HepG2 (cell line): ENCODE results near the gene ECHS1.

Experiments used
- BORCS8-MEF2B ChIP-seq: sonication (generic); formaldehyde crosslinking; IDR thresholded peaks from 2 replicates; pipeline ENCODE4 v1.8.0; 2022; ENCODE audit warnings: mild to moderate bottlenecking, missing genetic modification reagents
- FOXM1 ChIP-seq: sonication (generic); formaldehyde crosslinking; IDR thresholded peaks from 2 replicates; pipeline ENCODE4 v1.5.0; 2020; ENCODE audit warnings: missing genetic modification reagents
- HCFC1 ChIP-seq: fragments of 150-350 bp; IDR thresholded peaks from 2 replicates; pipeline ENCODE4 v1.6.1; 2014; ENCODE audit warnings: low read depth, low read length
- MED8 ChIP-seq: sonication (generic); formaldehyde crosslinking; IDR thresholded peaks from 2 replicates; pipeline ENCODE4 v1.8.1; 2023; ENCODE audit warnings: mild to moderate bottlenecking, missing genetic modification reagents; ENCODE audit not compliant: insufficient replicate concordance
- MIER3 ChIP-seq: IDR thresholded peaks from 2 replicates; pipeline ENCODE4 v1.6.1; 2016; ENCODE audit warnings: missing compliant biosample characterization, borderline replicate concordance
- NR2F1 ChIP-seq, 2 experiments: fragments of 450-650 bp in 1 of 2; formaldehyde crosslinking in 1 of 2; IDR thresholded peaks; 2 replicates each; pipeline versions ENCODE4 v1.5.0 to v1.6.1; 2016 to 2020; ENCODE audit warnings: mild to moderate bottlenecking in 1 of 2, missing compliant biosample characterization in 1 of 2, missing genetic modification reagents in 1 of 2, moderate library complexity in 1 of 2
- PHF20 ChIP-seq: sonication (generic); formaldehyde crosslinking; IDR thresholded peaks from 2 replicates; pipeline ENCODE4 v1.5.0; 2020; ENCODE audit warnings: mild to moderate bottlenecking, missing genetic modification reagents
- PLRG1 ChIP-seq: fragments of 450-650 bp; conservative IDR thresholded peaks from 2 replicates; pipeline ENCODE4 v1.6.1; 2016
- ZNF138 ChIP-seq: sonication (generic); formaldehyde crosslinking; IDR thresholded peaks from 2 replicates; pipeline ENCODE4 v1.5.0; 2020; ENCODE audit warnings: mild to moderate bottlenecking, low read depth, missing genetic modification reagents
- ZNF577 ChIP-seq: sonication (generic); formaldehyde crosslinking; IDR thresholded peaks from 2 replicates; pipeline ENCODE4 v1.4.0; 2020; ENCODE audit warnings: mild to moderate bottlenecking, low read depth, missing genetic modification reagents, borderline replicate concordance
- TF ChIP-seq, protein P1 (sequence below): sonication (generic); formaldehyde crosslinking; IDR thresholded peaks from 2 replicates; pipeline ENCODE4 v1.5.0; 2020; ENCODE audit warnings: mild to moderate bottlenecking, missing genetic modification reagents, moderate library complexity
- TF ChIP-seq, protein P2 (sequence below): IDR thresholded peaks from 2 replicates; pipeline ENCODE4 v1.6.1; 2016

DNA sequence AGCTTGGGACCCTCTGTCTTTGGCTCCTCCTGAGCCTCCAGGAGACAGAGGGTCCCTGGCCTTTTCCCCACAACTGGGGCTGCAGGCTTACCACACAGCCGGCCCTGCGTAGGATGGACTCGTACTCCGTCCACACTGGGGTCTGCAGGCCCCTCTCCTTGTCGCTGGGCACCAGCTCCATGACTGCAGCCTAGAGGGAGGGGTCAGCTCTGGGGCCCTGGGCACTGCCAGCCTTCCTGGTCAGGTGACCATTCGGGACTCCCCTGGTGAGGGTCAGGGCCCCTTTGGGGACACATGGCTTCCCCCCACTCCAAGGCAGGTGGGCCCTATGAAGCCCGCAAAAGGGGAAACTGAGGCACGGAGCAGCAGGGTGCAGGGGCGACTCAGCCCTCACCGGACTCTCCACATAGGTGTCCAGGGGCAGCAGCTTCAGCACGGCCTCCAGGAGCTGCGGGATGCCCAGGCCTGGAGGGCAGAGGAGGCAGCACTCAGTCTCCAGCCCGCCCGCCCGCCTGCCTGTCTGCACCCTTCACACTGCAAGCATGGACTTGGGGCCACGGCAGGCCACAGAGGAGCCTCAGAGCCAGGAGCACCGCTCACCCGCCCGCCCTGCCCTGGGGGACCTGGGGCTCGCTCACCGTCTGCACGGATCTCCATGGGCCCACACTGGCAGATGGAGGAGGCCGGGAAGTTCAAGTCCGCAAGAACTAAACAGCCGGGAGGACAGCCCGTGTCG is 16.4 kb downstream of the ECHS1 start:
- TF ChIP-seq ZNF577 (CRISPR knock-in tag) (no peak), PHF20 (no peak), ZNF138 (CRISPR knock-in tag) (no peak), FOXM1 (CRISPR knock-in tag) (no peak), MED8 (CRISPR knock-in tag) (no peak), NR2F1 (CRISPR knock-in tag; IDR thresholded peaks at IDR 0.05) (no peak), HCFC1 (no peak), MIER3 (no peak; the same call in 1 of the 2 replicates), BORCS8-MEF2B (no peak), PLRG1 (no peak)
- TF ChIP-seq, protein P1, sequence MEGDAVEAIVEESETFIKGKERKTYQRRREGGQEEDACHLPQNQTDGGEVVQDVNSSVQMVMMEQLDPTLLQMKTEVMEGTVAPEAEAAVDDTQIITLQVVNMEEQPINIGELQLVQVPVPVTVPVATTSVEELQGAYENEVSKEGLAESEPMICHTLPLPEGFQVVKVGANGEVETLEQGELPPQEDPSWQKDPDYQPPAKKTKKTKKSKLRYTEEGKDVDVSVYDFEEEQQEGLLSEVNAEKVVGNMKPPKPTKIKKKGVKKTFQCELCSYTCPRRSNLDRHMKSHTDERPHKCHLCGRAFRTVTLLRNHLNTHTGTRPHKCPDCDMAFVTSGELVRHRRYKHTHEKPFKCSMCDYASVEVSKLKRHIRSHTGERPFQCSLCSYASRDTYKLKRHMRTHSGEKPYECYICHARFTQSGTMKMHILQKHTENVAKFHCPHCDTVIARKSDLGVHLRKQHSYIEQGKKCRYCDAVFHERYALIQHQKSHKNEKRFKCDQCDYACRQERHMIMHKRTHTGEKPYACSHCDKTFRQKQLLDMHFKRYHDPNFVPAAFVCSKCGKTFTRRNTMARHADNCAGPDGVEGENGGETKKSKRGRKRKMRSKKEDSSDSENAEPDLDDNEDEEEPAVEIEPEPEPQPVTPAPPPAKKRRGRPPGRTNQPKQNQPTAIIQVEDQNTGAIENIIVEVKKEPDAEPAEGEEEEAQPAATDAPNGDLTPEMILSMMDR (CRISPR knock-in tag) = no peak
- TF ChIP-seq, protein P2, sequence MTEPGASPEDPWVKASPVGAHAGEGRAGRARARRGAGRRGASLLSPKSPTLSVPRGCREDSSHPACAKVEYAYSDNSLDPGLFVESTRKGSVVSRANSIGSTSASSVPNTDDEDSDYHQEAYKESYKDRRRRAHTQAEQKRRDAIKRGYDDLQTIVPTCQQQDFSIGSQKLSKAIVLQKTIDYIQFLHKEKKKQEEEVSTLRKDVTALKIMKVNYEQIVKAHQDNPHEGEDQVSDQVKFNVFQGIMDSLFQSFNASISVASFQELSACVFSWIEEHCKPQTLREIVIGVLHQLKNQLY (CRISPR knock-in tag) = no peak
